Erythroblast (primary cell): ENCODE results near the gene ETS1.

Experiments used
- DNase-seq, 2 experiments: peaks; one replicate each; lab custom pipeline; 2025; lab: John Stamatoyannopoulos, UW
- GATA1 ChIP-seq: IDR thresholded peaks from 2 replicates; pipeline ENCODE4 v1.6.1; 2011; ENCODE audit warnings: low read depth, mild to moderate bottlenecking, control low read depth, low read length, moderate library complexity
- POLR2A ChIP-seq: IDR thresholded peaks from 2 replicates; pipeline ENCODE4 v1.6.1; 2011; ENCODE audit warnings: mild to moderate bottlenecking, low read length

Gene ETS1

GRCh38 chr11:128624269-128625175, 37.2 kb upstream of the ETS1 start:
- TF ChIP-seq POLR2A = no peak
- no peak for TF ChIP-seq GATA1
- no peak for DNase-seq

DNA sequence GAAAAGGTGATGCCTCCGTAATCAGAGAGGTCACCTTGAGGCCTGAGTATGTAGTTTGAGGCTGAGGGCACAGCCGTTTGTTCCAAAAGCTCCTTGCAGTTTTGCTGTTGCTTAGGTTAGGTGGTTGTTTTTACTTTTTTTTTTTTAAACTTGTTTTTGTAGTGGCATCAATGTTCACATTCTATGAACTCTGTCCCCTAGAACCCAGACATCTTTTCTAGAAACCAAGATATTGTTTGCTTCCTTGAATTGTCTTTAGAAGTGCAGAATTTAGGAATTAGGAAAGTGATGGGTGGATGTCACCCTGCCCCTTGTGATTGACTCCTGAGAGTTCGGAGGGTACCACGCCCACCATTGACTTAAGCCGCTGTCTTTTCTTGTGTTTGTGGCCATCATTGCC, 35.7 kb upstream of the ETS1 start:
- DNase-seq = no peak
- TF ChIP-seq GATA1 = no peak
- no peak for TF ChIP-seq POLR2A

- DNase-seq = no peak
- TF ChIP-seq GATA1 (no peak), POLR2A (no peak)
Measured at GRCh38 chr11:128621601-128622501, 34.5 kb upstream of the ETS1 start.

GRCh38 chr11:128620309-128621100, 33.1 kb upstream of the ETS1 start:
- no peak for DNase-seq
- TF ChIP-seq GATA1 (no peak), POLR2A (no peak)

DNA sequence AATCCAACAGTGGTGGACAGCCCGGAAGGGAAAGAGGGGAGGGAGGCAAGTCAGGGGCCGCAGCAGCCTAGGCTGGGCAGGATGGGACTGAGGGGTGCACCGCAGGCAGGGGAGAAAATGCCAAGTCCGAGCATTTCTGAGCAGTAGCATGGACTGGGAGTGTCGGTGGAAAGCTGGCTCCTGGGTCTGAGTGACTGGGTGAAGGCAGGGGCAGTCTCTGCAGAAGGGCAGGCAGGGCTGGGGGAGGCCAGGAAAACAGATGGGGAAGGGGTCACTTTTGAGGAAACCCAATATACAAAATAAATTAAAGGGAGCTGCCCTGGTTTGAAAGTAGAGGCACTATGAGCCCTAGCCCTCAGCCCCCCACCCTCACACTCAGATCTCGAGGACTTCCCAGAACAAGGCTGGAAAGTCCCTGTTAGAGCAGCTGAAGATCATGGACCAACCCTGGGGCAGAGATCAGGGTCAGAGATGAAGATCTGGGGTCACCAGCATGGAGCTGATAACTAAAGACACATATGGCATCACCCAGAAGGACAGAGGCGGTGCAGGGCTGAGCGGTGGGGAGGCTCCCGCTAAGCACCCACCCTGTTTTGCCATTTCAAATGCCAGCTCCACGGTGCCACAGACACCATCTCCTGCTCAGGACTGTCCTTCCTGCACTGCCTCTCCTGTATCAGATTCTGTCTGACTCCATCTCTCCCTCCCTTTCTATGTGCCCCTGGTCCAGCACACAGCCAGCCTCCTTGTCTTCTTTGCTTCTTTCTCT, 32.4 kb upstream of the ETS1 start:
- no peak for DNase-seq
- TF ChIP-seq POLR2A (no peak), GATA1 (no peak)

DNA sequence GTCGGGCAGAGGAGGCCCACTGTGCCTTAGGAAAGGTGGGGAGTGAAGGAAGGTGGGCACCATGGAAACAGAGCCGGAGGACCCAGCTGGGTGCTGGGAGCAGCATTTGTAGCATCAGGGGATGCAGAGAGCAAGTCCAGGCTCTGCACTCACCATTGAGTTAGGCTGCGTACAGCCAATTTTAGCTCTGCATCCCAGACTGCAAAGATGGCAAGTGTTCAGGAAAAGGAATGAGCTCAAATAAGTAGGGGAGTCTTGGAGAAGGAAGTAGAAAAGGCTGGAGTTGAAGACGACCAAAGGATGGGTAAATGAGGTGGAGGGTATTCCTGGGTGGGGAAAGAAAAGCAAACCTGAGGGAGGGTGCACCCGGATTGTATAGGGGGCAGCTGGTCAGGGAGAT, 31.6 kb upstream of the ETS1 start:
- TF ChIP-seq GATA1 (no peak), POLR2A (no peak)
- no peak for DNase-seq

GRCh38 chr11:128618603-128619002, 31.2 kb upstream of the ETS1 start:
- DNase-seq = no peak
- TF ChIP-seq POLR2A = no peak
- no peak for TF ChIP-seq GATA1

DNA sequence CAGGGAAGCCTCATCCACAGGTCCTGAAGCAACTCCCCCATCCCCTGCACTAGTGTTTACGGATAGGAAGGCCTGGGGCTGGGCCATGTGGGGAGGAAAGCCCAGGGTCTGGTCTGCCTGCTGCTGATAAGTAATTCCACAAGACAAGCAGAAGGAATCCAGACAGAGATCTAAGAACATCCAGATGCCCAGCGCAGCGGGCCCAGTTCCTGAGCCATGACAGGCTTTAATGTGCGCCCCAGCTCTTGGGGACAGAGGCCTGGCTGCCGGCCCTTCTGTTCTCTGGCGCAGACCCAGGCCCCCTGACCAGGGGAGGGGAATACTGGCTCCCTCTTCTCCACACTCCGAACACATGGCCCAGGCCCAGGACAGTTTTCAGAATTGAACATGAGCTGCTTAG, 28.8 kb upstream of the ETS1 start:
- DNase-seq = no peak
- no peak for TF ChIP-seq GATA1

- no peak for TF ChIP-seq GATA1
- TF ChIP-seq POLR2A = no peak
- DNase-seq = no peak
Measured at GRCh38 chr11:128615612-128616011, 28.3 kb upstream of the ETS1 start.

DNA sequence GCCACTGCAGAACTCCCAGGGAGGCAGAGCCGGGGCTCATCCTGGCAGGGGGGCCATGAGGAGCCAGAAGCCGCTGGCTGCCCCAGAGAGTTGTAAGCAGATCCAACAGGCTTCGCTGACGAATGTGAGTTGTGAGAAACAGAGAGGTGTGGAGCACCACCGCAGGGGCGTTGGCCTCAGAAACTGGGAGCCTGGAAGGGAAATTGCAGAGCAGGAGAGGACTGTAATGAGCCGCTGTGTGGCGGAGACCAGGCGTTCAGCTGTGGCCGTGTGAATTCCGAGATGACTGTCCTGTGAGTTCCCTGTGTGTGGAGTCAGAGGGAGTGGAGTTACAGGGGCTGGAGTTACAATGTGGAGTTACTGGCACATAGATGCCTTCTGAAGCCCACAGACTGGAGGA, 27.7 kb upstream of the ETS1 start:
- TF ChIP-seq GATA1 = no peak
- TF ChIP-seq POLR2A = no peak
- no peak for DNase-seq

- DNase-seq = no peak
- TF ChIP-seq GATA1 (no peak), POLR2A (no peak)
Measured at GRCh38 chr11:128614026-128614425, 26.7 kb upstream of the ETS1 start.

DNA sequence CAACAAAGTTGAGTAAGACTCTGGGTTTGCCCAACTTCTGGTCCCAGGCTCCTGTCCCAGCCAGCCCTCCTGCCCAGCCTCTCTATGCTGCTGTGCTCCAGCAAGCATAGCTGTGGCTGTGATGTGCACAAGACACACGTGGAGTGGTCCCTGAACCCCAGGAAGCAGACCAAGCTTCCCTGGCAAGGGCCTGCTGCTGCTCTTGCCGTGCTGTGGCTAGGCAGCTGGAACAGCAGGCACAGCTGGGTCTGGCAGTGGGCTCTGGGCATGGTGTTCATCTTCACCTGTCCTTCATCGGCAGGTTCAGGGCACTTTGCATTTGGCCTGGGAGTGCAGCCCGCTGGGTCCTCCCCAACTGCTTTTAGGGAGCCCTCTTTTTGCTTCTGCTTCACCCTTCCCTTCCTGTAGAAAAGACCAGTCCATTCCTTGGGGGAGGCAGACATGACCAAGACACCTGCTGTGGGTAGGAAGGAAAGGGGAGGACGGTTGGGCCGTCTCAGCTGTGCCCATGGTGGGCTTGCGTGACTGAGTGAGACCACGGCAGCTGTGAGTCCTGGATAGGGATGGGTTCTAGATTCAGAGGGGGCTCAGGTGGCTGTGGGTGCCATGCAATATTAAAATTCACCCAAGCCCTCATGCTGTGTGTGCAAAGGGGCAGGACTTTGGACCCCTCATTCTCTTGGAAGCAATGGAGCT, 26.1 kb upstream of the ETS1 start:
- TF ChIP-seq POLR2A (no peak), GATA1 (no peak)
- no peak for DNase-seq
